H7 (cell line): Measurements from ENCODE around the gene MRTFB. TPM values are rescaled to one million over a fixed set of nuclear protein-coding genes. Genes with fewer than 3 reads are reported as not detected.

ENCODE experiments used
- DNase-seq: peaks from one replicate; pipeline ENCODE4 v3.0.0; 2012
- H3K27me3 ChIP-seq: 2 replicates; pipeline ENCODE4 v1.6.0; 2011; ENCODE audit warnings: mild to moderate bottlenecking, low read length; ENCODE audit not compliant: control insufficient read depth, insufficient read depth
- H3K36me3 ChIP-seq: replicated peaks from 2 replicates; pipeline ENCODE4 v1.5.1; 2011; ENCODE audit warnings: low read length; ENCODE audit not compliant: control insufficient read depth, insufficient read depth
- H3K4me3 ChIP-seq: 2 replicates; pipeline ENCODE4 v1.5.1; 2011; ENCODE audit warnings: low read depth, mild to moderate bottlenecking, control low read depth, low read length, moderate library complexity; ENCODE audit not compliant: insufficient read depth
- total RNA-seq: library from RNA; depleted of rRNA; stranded (reverse); fragments of >200 nt; shearing (Covaris generic); gene quantifications from 2 replicates; pipeline ENCODE4 v1.2.3, GENCODE V29; 2014

MRTFB gene
- total RNA-seq, 1 experiment from 2014 or later: 4.5 TPM

DNA sequence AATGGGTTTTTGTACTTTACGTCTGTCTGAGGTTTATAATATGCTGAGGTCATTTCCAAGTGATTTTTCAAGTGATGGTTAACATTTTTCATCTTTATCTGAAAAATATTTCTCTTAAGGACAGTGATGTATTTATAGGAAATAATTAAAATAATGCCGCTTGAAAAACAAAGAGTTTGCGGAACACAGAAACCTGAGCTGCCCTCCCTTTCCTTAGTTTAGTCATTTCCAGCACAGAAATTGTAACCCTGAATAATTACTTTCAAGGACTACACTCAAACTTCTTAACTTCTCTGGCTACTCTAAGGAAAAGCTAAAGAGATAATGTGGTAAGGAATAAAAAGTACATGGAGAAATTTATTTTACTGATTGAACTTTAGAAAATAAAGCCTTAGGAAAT lies 54.6 kb downstream of the MRTFB start:
- Histone ChIP-seq H3K36me3 (no peaks in the 10 kb centered on the region), H3K27me3 (no peaks in the 10 kb centered on the region), H3K4me3 (no peak overlapping the region)
- no peak for DNase-seq

- DNase-seq: no peak
- no peak overlapping the region for H3K4me3 ChIP-seq
- no peaks in the 10 kb centered on the region for H3K36me3 ChIP-seq
- H3K27me3 ChIP-seq: no peaks in the 10 kb centered on the region
Measured at GRCh38 chr16:14128097-14128496, 57.0 kb downstream of the MRTFB start.

DNA sequence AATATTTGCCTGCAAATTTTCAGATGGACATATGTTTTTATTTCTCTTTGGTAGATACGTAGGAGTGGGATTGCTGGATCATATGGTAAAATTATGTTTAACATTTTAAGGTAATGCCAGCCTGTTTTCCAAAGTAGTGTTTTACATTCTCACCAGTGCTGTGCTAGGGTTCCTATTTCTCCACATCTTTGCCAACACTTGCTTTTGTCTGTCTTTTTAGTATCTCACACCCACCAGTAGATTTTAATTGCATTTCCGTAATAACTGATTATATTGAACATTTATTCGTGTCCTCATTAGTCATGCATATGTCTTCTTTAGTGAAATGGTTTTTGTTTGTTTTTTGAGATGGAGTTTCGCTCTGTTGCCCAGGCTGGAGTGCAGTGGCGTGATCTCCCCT lies 58.4 kb downstream of the MRTFB start:
- H3K36me3 ChIP-seq: no peaks in the 10 kb centered on the region
- H3K4me3 ChIP-seq: no peak overlapping the region
- DNase-seq: no peak
- no peaks in the 10 kb centered on the region for H3K27me3 ChIP-seq

DNA sequence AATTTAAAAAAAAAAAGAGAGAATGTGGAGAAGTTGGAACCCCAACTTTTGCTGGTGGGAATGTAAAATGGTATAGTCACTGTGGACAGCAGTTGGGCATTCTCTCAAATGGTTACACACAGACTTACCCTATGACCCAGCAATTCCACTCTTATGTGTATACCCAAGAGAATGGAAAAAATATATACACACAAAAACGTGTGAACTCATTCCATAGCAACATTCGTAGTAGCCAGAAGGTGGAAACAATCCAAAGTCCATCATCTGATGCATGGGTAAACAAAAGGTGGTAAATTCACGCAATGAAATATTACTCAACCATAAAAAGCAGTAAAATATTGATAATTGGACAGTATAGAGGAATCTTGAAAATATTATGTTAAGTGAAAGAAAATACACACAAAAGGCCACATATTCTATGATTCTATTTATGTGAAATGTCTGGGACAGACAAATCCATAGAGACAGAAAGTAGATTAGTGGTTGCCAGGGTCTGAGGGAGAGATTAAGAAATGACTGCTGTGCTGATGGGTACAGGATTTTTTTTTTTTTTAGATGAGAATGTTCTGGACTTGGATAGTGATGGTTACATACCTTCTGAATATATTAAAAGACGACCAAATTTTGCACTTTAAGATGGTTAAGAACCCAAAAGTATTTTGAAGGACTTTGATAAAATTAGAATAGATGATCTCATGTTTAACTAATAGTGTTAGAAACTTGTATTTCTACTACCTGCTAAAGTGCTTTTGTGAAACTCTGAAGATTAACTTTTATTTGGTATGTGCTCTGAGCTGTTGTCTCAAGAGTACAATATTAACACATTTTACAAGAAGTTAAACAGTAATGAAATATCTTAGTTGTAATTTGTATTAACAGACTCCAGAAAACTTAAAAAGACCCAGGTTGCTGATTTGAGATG lies 60.9 kb downstream of the MRTFB start:
- Histone ChIP-seq H3K27me3 (no peaks in the 10 kb centered on the region), H3K36me3 (no peaks in the 10 kb centered on the region), H3K4me3 (no peak overlapping the region)
- no peak for DNase-seq

- no peak overlapping the region for H3K4me3 ChIP-seq
- no peaks in the 10 kb centered on the region for H3K36me3 ChIP-seq
- H3K27me3 ChIP-seq: no peaks in the 10 kb centered on the region
- DNase-seq: no peak
Measured at GRCh38 chr16:14132696-14133048, 61.6 kb downstream of the MRTFB start.

DNA sequence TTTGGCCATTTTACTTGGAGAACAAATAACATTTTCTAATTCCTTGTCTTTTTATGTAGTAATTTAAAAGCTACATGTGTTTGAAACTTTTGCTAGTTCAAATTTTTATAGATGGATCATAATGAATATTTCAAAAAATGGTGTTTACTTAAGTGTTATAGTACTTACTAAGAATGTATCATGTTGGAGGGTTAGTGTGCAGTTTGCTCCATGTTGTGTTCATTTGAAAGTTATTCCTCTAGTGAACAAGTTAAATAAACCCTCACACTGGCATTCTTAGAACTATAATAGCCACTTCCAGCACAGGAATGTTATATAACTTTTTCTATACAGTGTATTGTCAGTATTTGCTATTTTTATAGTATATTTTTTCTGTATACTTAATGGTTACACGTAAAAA lies 62.8 kb downstream of the MRTFB start:
- no peaks in the 10 kb centered on the region for H3K27me3 ChIP-seq
- no peak overlapping the region for H3K4me3 ChIP-seq
- no peaks in the 10 kb centered on the region for H3K36me3 ChIP-seq
- DNase-seq: no peak

DNA sequence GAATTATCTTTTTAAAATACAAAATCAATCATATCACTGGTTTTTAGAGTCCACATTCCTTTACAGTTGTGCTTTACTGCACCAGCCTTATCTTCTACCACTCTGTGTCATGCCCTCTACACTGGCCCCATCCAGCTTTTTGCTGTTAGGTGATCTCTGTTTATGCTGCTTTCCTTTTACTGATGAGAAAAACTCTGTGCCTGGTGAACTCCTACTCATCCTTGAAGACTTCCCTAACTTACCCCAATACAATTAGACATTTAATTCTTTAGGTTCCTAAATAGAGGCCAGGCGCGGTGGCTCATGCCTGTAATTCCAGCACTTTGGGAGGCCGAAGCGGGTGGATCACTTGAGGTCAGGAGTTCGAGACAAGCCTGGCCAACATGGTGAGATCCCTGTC lies 64.6 kb downstream of the MRTFB start:
- H3K27me3 ChIP-seq: no peaks in the 10 kb centered on the region
- H3K4me3 ChIP-seq: no peak overlapping the region
- no peak for DNase-seq
- H3K36me3 ChIP-seq: no peaks in the 10 kb centered on the region

DNA sequence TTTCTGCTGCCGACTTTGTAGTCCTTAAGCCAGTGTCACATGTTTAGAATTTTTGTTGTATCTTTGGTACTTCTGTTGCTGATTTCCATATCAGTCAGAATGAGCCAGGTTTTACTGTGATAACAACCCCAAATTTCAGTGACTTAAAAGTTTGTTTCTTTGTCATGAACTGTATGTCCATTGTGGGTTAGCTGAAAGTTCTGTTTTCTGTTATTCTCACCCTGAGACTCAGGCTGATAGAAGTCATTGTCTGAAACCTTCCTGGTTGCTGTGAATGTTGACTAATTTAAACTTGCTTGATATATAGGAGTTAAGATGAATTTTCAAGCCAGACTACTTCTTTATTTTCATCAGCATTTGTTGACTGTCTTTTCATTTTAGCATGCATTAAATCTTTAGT lies 68.8 kb downstream of the MRTFB start:
- H3K27me3 ChIP-seq: no peaks in the 10 kb centered on the region
- DNase-seq: no peak
- no peaks in the 10 kb centered on the region for H3K36me3 ChIP-seq
- H3K4me3 ChIP-seq: no peak overlapping the region

DNA sequence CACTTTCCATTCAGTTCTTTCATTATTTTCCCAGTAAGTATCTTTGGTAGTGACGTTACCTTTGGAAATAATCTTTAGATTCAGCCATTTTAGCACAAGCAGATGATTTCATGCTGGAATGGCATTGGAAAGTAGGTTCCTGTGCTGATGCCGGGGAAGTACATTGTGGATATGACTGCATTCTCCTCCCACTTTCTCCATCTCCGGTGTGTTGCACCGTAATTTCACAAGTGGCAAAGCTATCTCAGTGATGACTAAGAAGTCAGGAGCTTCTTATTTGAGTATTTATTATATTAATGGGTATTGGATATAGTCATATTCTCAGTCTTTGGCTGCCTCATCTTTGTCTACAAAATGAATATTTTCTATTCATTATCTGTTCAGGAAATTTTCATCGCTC lies 69.8 kb downstream of the MRTFB start:
- H3K27me3 ChIP-seq: no peaks in the 10 kb centered on the region
- no peak overlapping the region for H3K4me3 ChIP-seq
- DNase-seq: no peak
- H3K36me3 ChIP-seq: no peaks in the 10 kb centered on the region

DNA sequence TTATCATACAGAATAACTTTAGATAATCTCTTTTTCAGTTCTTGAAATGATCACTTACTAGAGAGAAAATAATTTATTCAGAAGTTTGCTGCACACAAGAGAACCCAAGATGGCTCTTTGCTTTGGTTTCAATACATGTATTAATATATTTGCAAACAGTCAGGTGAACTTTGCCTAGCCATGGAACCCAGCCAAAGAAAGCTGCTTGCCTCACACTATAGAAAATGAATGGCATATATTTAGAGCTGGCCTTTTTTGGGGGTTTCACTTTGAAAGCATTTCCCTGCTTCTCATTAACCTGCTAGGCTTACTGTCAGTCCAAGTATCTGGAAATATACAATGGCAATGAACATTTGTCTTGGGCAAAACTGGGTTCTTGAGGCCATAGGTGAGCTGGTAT lies 75.3 kb downstream of the MRTFB start:
- H3K36me3 ChIP-seq: no peaks in the 10 kb centered on the region
- no peak for DNase-seq
- H3K27me3 ChIP-seq: no peaks in the 10 kb centered on the region
- H3K4me3 ChIP-seq: no peak overlapping the region

- no peaks in the 10 kb centered on the region for H3K36me3 ChIP-seq
- no peaks in the 10 kb centered on the region for H3K27me3 ChIP-seq
- no peak for DNase-seq
- no peak overlapping the region for H3K4me3 ChIP-seq
Measured at GRCh38 chr16:14148016-14148415, 76.9 kb downstream of the MRTFB start.

- Histone ChIP-seq H3K27me3 (no peaks in the 10 kb centered on the region), H3K36me3 (no peaks in the 10 kb centered on the region), H3K4me3 (no peak overlapping the region)
- DNase-seq: no peak
Measured at GRCh38 chr16:14148569-14148968, 77.5 kb downstream of the MRTFB start.

DNA sequence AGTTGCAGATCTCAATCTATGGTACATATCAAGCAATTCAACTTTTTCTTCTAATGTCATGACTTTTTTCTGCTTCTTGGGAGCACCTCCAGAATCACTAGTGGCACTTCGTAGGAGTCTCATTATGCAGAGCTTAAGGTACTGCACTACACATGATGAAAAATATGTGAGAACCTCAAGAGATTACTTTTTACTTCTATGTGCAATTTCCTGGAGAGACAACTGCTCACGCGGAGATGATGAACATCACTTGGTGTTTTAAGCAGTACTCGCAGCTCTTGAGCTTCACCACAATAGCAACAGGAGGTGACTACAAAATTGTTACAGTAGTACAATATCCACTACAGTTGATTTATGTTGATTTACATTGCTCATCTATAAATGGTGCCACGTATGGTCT lies 79.7 kb downstream of the MRTFB start:
- no peak for DNase-seq
- H3K27me3 ChIP-seq: no peaks in the 10 kb centered on the region

DNA sequence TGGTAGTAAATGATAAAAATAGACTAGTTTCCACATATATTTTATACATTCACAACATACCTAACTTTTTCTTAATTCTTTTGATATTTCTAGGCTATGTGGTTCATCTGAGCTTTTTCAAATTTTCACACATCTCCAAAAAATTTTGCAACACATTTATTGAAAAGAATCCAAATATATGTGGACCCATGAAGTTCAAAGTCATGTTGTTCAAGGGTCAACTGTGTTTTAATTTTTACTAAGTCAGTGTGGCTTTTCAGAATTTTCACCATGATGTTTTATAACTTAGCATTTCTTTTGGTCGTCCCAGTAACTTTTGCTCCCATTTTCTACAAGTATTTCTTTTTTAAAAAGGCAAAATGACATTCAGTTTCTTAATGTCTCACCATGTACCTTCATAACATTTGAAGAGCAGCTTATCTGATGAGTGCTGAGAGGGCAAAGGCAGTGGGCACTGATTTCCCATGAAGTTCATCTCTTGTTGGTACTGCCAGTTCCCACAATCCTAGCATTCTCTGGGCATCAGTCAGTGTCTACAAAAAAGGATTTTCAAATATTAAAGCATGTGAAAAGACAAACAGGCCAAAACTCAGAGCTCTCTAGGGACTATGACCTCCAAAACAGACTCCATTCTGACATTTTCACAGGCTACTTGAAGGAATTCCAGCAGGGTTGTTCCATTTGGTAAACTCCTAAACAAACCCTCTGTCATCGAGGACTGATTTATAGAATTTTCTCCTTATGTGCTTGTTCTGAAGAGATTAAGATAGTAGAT lies 80.3 kb downstream of the MRTFB start:
- H3K36me3 ChIP-seq: no peaks in the 10 kb centered on the region
- H3K27me3 ChIP-seq: no peaks in the 10 kb centered on the region
- H3K4me3 ChIP-seq: no peak overlapping the region
- DNase-seq: no peak

More for the DNA sequence above, 79.7 kb downstream of the MRTFB start:
- H3K4me3 ChIP-seq: no peak overlapping the region
- no peaks in the 10 kb centered on the region for H3K36me3 ChIP-seq

GRCh38 chr16:14155572-14156190 lies 84.6 kb downstream of the MRTFB start:
- Histone ChIP-seq H3K36me3 (no peaks in the 10 kb centered on the region), H3K4me3 (no peak overlapping the region), H3K27me3 (no peaks in the 10 kb centered on the region)
- no peak for DNase-seq
